ENCODE results near the gene MAL. TPM values are rescaled to one million over a fixed set of nuclear protein-coding genes. Genes with fewer than 3 reads are reported as not detected.
A peak's percentile ranks its signal among the peaks of the same experiment; 100 is the strongest.

MAL gene
- not detected for total RNA-seq

DNA sequence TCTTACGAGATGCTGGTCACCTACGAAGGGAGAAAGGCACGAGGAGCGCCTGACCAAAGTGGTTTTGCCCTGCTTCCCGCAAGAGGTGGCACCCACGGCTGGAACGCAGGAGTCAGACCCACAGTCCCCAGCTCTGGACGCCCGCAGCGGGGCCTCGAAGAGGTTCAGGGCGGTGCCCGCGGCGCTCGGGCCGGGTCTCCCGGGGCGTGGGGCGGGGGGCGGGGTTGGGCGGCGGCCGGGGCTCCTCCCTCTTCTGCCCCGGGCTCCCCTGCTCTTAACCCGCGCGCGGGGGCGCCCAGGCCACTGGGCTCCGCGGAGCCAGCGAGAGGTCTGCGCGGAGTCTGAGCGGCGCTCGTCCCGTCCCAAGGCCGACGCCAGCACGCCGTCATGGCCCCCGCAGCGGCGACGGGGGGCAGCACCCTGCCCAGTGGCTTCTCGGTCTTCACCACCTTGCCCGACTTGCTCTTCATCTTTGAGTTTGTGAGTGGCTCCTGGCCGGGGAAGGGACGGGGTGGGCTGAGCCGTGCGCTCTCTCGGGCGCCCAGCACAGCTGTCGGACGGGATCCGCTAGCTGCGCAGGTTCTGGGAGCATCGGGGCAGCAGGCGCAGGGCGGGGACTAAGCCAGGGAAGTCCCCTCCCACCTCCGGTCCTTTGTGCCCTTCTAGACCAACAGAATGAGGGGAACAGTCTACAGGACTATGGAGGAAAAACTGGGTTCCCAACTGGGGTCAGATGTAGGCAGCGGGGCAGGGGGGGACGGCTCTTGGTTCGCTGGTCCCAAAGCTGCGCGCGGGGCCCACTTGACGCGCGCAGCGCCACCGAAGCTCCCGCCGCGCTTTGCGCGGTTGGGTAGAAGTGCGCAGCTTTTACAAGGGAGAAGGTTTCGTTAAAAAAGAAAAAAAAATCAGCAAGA lies at the start of gene MAL:
Gene MAL, plus strand, starts transcription at position 303 of the 914 bp plus-strand sequence. Its CDS starts 85 bp downstream, at position 388.
- DNase-seq: peak; percentile 17

DNA sequence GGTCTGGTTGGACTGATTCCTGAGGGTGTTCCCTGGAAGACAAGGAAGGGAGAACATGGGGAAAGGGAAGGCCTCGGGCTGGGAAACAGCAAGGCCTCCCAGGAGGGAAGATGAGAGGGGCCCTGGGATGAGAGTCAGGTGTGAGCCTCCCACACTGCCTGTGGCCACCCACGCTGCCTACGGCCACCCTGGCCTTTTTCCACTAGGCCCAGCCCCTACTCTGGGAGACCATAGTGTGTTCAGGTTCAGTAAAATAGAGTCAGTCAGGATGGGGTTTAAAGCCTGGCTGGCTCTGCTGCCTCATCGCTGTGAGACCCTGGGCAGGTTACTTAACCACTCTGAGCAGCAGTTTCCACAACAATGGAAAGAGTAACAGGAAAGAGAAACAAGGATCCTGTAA lies 47.7 kb upstream of the MAL start:
- no peak for DNase-seq

DNA sequence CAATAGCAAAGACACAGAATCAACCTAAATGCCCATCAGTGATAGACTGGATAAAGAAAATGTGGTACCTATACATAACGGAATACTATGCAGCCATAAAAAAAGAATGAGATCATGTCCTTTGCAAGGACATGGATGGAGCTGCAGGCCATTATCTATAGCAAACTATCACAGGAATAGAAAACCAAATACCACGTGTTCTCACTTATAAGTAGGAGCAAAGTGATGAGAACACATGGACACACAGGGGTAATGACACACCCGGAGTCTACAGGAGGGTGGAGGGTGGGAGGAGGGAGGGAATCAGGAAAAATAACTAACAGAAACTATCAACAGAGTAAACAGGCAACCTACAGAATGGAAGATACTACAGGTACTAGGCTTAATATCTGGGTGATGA lies 46.6 kb upstream of the MAL start:
- no peak for DNase-seq

DNA sequence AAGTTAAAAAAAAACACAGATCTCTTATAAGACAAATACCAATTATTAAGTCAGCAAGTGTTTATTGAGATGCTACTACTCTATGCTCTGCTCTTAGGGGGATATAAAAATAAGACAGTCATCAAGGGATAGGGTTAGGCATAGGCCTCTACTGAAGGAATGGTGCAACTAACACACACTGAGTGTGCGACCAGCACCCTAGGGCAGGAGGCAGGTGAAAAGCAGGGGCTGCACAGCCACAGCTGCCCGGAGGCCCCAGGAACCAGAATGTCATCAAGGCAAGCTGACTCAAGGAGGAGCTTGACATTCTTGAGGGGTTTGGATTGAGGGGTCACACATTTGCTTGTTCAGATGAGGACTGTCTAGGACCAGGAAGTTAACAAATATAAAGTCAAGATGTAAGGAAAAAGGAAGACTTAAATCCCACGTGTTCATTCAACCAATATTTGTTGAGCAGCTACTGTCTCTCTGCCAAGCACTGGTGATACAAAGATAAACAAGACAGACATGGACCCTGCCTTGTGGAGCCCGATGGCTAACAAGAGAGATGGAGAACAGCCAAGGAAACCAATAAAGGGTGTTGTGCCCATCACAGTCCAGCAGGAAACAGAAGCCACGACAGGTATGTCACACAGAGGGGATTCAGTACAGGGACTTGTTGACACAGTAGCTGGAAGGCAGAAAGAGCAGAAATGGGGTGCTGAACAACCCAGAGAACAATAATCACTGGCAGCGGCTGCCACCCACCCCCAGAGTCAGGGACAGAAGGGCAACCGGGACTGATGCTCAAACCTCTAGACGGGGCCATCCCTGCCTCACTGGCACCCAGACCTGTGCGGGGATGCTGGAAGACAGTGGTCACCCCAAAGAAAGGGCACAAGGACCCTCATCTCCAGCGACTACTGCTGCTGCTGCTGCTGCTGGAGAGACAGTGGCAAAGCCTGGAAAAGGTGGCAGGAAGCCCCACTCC lies 45.8 kb upstream of the MAL start:
- no peak for DNase-seq

DNA sequence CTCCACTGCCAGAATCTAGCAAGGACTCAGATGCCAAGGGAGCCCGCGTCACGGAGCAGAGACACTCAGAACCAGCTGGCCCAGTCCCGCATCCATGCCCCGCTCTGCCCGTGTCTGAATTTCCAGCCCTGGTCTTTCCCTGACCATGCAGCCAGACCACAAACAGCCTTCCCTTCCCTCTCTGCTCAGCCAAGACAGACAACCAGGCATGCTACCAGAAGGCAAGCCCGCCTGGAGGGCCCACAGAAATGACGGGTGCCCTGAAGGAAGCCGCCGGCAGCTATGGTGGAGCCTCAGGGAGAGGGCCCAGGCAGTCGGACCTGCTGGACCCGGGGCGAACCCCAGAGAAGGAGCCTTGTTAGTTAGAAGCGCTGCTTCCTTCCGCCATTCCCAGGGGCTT lies 45.1 kb upstream of the MAL start:
- DNase-seq: no peak

DNA sequence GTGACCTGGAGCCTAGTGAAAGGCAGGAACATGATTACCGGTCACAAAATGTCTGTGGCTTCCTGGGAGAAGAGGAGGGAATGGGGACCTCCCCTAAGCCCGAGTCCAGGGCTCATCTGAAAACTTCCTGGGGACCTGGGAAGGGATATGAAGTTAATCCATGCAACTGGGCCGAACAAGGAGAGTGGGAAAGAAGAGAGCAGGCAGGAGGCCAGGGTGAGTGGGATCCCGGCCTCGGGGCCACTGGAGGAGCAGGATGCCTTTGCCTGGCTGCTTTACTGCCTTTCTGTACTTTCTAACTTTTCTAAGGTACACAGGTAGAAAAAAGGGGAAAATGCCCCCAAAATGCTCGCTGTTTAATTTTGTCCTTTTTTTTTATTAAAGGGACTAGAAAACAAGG lies 43.4 kb upstream of the MAL start:
- no peak for DNase-seq

DNA sequence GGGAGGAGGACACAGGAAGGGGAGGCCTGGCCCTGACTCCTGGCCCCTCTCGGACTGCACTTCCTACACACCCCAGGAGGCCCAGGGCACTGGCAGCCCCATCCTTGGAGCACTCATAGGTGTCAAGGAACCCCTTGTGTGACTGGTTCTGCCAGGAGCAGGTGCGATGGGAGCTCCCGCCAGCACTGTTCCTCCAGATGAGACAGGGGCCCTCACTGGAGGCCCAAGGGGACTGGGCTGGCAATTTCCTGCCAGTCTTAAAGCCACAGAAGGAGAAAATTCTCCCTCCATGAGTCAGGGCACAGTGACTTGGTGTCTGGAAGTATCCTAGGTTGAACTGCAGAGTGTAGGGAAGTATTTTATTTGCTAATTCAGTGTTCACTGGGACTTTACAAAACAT lies 42.8 kb upstream of the MAL start:
- DNase-seq: no peak

DNA sequence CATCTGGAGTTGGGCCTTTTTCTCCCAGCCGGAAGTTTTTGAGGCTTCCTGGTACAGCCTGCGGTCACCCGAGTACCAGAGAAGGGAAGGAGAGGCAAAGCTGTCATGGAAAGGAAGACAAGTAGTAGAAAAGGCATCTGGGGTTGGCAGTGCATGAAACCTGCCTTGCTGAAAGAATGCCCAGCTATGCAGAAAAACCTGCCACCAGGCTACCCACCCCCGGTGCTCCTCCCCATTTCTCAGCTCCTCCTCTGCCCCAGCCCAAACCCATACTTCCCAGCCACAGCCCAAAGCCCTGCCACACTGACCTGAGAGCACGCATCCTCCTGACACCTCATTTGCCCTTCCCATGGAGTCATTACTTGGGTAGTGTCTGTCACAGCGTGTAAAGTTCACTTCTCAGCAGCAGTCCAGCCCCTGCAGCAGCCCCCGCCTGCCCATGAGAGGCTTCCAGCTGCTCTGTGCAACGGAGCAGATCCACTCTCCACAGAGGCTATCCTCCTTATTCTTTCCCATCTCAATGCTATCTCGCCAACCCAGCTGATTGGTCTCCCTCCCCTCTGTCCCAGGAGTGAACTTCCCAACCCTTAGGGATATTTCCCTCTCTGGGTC lies 40.4 kb upstream of the MAL start:
- DNase-seq: no peak

DNA sequence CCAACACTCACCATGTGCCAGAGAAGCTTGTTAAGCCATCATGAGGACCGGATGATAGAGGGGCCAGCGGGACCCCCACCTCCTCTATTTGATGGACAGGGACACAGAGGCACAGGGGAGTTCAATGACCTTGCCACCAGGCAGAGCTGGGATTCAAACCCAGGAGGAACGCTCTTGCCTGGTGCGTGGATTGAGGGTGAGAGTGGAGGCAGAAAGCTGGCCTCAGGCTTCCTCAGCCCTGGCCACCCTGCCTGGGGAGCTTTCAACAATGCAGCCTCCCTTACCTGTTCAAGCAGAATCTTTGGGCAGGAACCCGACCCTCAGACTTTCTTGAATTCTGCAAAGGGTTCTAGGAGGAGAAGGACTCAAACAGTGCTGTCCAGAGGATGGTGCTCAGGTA lies 39.9 kb upstream of the MAL start:
- no peak for DNase-seq

DNA sequence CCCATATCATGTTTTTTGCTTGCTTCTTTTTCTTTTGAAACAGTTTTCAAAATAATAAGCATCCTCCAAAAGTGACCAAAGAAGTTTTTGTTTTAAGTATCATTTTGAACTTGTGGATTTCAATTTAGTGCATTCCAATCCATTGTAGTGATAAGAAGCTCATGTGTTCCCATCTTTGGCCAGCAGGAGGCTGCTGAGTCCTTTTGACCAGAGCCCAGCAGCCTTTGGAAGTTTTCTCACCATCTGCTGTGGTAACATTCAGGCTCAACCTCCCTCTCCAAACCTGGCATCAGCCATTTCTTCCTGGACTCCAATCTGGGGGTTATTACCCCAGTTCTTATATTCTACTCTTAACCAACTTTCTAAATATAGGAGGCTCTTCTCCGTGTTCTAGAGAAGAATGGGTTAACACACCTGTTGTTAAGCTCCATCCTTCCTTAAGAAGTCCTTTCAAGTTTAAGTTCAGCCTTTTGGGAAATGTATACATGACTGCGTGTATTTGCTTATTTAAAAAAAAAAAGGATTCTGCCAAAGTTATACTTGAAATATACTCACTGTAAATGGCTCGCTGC lies 39.0 kb upstream of the MAL start:
- peak; percentile 12 for DNase-seq

DNA sequence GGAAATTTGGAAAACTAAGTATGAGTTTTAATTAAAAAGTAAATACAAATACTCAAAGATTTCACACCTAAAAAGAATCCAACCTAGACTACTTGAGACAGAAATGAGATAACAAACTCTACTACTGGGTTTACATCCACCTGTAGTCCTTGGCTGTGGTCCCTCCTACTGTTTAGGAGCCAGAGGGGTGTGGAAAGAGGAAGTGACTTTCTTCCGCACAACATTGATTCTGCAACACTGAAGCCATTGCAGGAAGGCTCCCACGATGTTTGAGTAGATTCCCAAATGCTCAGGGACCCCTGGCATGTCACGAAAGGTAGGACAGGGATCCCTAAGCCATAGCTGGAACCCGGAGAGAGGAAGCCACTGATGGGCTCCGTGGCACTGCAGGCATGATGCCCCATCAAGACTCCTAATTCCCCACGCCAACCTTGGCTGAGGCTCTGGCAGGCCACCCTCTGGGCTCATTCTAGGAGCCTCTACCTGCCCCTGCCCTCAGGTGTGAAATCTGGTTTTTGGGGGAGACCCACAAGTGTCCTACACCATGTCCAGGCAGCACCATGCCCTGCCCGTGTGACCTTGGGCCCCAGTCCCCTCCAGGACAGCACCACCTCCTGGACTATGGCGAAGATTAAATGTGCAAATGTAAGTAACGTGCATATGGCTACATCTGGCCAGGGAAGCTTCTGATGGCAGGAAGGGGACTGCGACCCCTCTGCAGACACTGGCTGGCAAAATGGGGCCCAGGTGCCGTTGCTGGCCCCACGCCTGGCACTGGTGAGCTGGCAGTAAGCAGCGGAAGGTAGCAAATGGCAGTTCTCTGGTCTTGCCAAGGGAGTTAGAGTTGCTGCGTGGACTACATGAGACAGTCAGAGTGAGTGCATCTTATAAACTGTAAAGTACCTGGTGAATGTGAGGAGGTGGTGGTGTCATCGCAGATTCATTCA lies 38.2 kb upstream of the MAL start:
- no peak for DNase-seq

DNA sequence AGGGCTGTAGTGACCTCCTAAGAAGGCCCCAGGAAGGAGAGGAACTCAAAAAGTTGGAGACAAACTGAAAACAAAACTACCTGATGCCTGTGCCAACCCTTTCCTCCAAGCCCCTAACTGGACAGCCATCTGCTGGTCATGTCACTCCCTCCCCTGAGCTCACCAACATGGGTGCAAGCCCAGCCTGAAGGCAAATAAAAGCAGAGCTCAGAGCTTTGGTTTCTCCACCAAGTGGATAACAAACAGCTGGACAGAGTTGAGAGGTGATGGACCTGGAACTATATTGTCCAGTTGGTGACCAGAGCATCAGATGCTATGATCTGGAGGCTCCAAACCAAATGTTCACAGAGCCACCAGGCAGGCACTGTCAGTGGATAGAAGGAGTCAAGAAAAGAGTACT lies 34.6 kb upstream of the MAL start:
- DNase-seq: no peak

DNA sequence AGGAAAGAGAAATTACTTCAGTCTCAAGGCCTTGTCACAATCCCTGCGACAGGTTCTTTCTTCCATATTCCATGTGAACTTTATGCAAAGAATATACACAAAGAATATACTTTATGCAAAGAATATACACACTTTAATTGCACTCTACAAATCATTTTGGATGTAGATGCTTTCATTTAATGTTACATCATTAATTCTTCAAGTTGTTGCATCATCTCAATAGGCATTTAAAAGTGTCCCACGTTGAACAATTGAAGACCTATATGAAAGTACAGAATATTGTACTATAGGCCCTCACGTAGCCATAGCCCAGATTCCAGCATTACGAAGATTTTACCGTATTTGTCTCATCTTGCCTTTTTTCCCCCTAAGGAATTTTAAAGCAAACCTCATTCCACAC lies 33.1 kb upstream of the MAL start:
- DNase-seq: no peak

DNA sequence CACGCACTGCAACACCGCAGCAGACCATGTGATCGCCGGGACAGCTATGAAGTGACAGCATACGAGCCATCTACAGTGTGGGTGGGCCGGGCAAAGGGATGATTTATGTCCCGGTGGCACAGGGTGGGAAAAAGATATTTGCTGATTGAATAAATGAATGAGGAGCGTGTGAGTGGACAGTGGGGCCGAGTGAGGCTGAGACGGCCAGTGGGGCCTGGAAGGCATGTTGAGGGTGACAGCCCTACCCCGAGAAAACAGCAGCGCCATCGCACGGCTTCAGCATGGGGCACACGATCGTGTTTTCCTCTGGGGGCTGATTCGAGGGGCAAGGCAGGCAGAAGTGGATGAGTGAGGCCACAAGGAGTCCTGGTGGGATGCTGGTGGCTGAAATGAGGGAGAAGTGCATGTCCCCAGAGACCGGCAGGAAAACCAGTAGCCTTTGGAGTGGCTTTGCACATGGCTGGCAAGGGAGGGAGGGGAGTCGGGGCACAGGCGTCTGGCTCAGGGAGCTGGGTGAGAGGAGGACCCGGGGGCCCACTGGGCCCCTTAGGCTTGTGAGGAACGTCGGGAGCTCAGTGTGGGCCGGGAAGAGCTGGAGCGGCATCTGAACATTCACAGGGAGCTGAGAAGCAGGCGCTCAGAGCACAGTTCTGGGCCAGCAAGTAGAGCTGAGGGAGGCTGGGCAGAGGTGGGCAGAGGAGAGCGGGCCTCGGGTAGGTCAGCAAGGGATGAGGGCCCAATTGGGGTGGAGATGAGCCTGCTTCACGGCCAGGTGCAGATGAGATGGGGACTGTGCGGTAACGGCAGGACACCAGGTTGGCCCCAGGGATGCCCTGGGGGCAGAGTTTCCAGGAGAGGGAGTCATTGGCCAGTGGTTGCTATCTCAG lies 32.1 kb upstream of the MAL start:
- no peak for DNase-seq

DNA sequence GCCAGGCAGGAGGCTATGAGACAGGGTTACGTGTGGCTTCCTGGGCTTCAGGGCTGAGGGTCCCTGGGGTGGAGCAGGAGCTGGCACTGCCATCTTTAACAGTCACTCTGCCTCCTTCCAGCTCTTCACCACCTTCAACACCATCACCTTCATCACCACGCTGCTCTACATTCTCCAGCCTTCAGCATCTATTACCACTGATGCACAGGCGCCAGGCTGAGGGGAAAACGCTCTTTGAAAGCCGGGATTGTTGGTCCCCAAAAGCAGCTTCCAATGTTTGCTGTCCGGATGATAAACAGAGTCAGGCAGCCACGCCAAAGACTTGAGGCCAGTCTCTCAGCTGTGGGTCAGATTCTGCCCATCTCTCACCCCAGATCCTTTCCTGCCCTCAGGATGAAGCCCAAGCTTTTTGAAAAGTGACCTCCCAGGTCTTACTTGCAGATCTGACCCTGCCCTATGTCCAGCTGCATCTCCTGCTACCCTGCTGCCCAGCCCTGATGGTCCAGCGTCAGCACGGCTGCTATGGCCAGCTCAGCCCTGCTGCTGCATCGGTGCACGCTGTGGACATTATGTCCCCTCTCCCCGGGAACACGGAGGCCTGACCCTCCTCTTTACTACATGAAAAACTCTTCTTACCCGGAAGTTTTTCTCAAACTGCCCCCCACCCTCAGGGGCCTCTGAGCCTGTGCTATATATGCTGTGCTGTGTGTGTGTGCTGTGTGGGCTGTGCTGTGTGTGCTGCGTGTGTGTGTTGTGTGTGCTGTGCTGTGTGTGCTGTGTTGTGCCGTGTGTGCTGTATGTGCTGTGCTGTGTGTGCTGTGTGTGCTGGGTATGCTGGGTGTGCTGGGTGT lies 31.2 kb upstream of the MAL start:
- DNase-seq: no peak

DNA sequence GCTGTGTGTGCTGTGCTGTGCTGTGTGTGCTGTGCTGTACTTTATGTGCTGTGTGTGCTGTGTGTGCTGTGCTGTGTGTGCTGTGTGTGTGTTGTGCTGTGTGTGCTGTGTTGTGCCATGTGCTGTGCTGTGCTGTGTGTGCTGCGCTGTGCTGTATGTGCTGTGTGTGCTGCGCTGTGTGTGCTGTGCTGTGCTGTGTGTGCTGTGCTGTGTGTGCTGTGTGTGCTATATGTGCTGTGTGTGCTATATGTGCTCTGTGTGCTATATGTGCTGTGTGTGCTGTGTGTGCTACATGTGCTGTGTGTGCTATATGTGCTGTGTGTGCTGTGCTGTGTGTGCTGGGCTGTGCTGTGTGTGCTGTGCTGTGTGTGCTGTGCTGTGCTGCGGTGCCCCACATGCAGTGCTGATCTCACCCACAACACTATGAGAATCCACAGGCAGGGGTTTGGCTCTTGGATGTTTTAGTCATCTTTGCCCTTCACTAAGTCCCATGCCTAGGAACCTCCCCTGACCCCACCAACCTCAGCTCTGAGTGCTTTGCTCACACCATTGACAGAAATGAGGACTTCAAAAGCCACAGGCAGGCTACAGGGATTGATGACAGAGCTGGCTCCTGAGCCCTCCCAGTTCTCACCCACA lies 30.5 kb upstream of the MAL start:
- no peak for DNase-seq

DNA sequence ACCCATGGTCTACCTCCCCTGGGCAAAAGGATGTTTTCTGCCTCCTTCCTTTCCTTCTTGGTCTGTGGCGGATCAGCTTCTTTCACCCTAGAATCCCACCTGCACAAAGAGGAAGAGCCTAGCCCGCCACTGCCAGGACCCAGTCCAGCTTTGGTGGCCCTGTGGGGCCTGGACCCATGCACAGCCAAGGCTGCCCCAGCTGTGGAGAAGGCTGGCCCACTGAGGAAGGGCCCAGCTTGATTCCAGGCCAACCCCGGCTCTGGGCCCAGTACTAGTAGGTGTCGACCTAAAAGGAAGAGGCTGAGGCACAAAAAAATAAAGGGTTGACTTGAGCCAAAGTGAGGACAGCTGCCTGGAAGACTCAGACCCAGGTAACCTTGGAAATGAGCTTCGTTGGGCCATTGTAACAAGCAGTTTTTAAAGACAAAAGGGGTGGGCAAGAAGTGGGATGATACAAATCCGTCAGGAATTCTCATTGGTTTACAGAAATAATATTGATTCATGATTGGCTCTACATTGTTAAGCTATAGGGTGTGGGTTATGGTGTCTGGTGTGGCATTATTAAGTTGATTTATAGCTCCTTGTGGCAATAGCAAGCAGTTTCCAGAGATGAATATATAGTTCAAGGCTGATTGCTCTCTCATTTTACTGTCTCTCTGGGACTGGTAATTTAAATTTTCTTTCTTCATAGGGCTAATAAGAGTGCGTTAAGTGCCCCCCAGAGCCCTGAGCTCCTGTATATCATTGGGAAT lies 29.8 kb upstream of the MAL start:
- no peak for DNase-seq
